Duodenal mucosa (tissue), 2 donors: ENCODE data around the gene MPL.

ENCODE experiments used
- H3K27ac ChIP-seq: one replicate; pipeline ENCODE4 v1.7.0; 2013; ENCODE audit warnings: low read depth, low read length
- H3K27me3 ChIP-seq, 2 donors: one replicate each; pipeline ENCODE4 v1.7.0; 2013; ENCODE audit warnings: low read length in 2 of 2, control low read depth in 1 of 2; ENCODE audit not compliant: insufficient read depth in 2 of 2, control insufficient read depth in 1 of 2
- H3K36me3 ChIP-seq, 2 donors: one replicate each; pipeline ENCODE4 v1.7.0; 2013; ENCODE audit warnings: low read length in 2 of 2, control low read depth in 1 of 2; ENCODE audit not compliant: insufficient read depth in 2 of 2, control insufficient read depth in 1 of 2
- H3K4me1 ChIP-seq, 2 donors: one replicate each; pipeline ENCODE4 v1.7.0; 2013; ENCODE audit warnings: low read length in 2 of 2, control low read depth in 1 of 2; ENCODE audit not compliant: insufficient read depth in 2 of 2, control insufficient read depth in 1 of 2
- H3K4me3 ChIP-seq, 2 donors: one replicate each; pipeline ENCODE4 v1.7.0; 2013; ENCODE audit warnings: low read length in 2 of 2, low read depth in 1 of 2
- H3K9ac ChIP-seq, 2 donors: one replicate each; pipeline ENCODE4 v1.7.0; 2013; ENCODE audit warnings: low read length in 2 of 2, low read depth in 1 of 2
- H3K9me3 ChIP-seq, 2 donors: one replicate each; pipeline ENCODE4 v1.7.0; 2013; ENCODE audit warnings: low read length in 2 of 2, control low read depth in 1 of 2; ENCODE audit not compliant: control insufficient read depth in 1 of 2

Gene MPL

DNA sequence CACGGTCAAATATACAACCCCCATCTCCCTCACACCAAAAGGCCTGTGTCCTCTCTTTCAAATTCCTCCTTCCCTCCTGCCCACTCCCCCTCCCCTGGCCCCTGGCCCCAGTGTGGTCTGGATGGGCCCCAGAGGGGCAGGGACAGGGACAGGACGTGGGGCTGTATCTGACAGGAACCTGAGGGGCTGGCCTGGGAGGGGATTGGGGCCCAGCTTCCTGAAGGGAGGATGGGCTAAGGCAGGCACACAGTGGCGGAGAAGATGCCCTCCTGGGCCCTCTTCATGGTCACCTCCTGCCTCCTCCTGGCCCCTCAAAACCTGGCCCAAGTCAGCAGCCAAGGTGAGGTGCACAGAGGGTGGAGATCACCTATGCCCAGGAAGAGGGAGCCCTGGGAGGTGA lies at the start of gene MPL:
MPL (plus strand) TSS at position 231 of the 400 bp plus-strand sequence; CDS start at position 262, 31 bp downstream.
- Histone ChIP-seq H3K36me3 (no peaks in the 10 kb centered on the region), H3K27ac (no peak within 1 kb of the TSS), H3K9ac (no peak within 1 kb of the TSS), H3K27me3 (no peaks in the 10 kb centered on the region), H3K4me1 (no peaks in the 10 kb centered on the region), H3K9me3 (no peaks in the 10 kb centered on the region), H3K4me3 (no peak within 1 kb of the TSS)

GRCh38 chr1:43288058-43288784 lies 49.4 kb upstream of the MPL start:
- H3K27ac ChIP-seq: no peak overlapping the region
- H3K9ac ChIP-seq: no peak overlapping the region
- H3K4me3 ChIP-seq: no peak overlapping the region
- no peaks in the 10 kb centered on the region for H3K27me3 ChIP-seq
- H3K36me3 ChIP-seq: no peaks in the 10 kb centered on the region
- H3K4me1 ChIP-seq: peaks cover 25 to 36% of the 10 kb centered on the region in 2 donors
- no peaks in the 10 kb centered on the region for H3K9me3 ChIP-seq

GRCh38 chr1:43288785-43289706 lies 48.6 kb upstream of the MPL start:
- no peak overlapping the region for H3K4me3 ChIP-seq
- H3K27ac ChIP-seq: no peak overlapping the region
- H3K36me3 ChIP-seq: no peaks in the 10 kb centered on the region
- no peaks in the 10 kb centered on the region for H3K27me3 ChIP-seq
- peaks cover 28 to 38% of the 10 kb centered on the region in 2 donors for H3K4me1 ChIP-seq
- H3K9ac ChIP-seq: no peak overlapping the region
- no peaks in the 10 kb centered on the region for H3K9me3 ChIP-seq

DNA sequence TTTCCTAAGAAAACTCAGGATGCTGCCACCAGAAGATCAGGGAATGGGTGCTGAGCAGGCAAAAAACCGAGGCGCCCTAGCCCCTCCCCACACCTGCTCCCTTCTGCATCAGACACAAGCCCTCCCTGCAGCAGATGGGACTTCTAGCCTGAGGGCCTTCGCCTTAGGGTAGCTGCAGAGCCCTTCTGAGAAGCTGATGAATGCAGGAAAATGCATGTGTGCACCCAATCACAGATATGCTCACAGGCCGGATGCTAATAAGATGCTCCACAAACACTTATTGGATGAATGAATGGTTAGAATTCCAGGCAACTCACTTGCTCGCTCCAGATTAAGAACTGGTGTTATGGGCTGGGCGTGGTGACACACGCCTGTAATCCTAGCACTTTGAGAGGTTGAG lies 45.4 kb upstream of the MPL start:
- Histone ChIP-seq H3K4me1 (peaks cover 35 to 50% of the 10 kb centered on the region in 2 donors), H3K9me3 (no peaks in the 10 kb centered on the region), H3K27ac (no peak overlapping the region), H3K36me3 (no peaks in the 10 kb centered on the region), H3K9ac (no peak overlapping the region), H3K27me3 (no peaks in the 10 kb centered on the region), H3K4me3 (no peak overlapping the region)

- no peak overlapping the region for H3K9ac ChIP-seq
Observed at GRCh38 chr1:43292679-43293078, 44.9 kb upstream of the MPL start.

DNA sequence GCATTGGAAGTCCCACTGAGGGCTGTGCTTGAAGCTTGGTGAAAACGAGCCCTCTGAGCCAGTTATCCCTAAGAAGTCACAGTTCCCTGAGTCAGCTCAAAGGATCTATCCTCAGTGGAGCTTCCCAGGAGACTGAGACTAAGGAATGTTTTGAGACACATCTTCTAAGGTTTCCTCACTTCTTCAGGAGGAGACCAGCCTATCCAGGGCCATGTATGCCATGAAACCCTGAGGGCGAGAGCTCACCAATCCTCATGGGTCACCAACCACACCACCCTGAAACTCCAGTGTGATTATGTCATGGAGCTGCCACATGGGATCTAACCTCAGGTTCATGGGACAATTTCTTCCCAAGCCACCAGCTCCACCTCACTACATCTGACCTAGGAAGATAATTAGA lies 44.4 kb upstream of the MPL start:
- H3K27me3 ChIP-seq: no peaks in the 10 kb centered on the region
- no peaks in the 10 kb centered on the region for H3K36me3 ChIP-seq
- H3K9me3 ChIP-seq: no peaks in the 10 kb centered on the region
- no peak overlapping the region for H3K27ac ChIP-seq
- peaks cover 35 to 50% of the 10 kb centered on the region in 2 donors for H3K4me1 ChIP-seq
- H3K9ac ChIP-seq: no peak overlapping the region
- no peak overlapping the region for H3K4me3 ChIP-seq

More at GRCh38 chr1:43292679-43293078, 44.9 kb upstream of the MPL start:
- H3K4me3 ChIP-seq: no peak overlapping the region
- no peaks in the 10 kb centered on the region for H3K9me3 ChIP-seq
- peaks cover 35 to 50% of the 10 kb centered on the region in 2 donors for H3K4me1 ChIP-seq
- no peaks in the 10 kb centered on the region for H3K27me3 ChIP-seq
- H3K36me3 ChIP-seq: no peaks in the 10 kb centered on the region
- H3K27ac ChIP-seq: no peak overlapping the region

DNA sequence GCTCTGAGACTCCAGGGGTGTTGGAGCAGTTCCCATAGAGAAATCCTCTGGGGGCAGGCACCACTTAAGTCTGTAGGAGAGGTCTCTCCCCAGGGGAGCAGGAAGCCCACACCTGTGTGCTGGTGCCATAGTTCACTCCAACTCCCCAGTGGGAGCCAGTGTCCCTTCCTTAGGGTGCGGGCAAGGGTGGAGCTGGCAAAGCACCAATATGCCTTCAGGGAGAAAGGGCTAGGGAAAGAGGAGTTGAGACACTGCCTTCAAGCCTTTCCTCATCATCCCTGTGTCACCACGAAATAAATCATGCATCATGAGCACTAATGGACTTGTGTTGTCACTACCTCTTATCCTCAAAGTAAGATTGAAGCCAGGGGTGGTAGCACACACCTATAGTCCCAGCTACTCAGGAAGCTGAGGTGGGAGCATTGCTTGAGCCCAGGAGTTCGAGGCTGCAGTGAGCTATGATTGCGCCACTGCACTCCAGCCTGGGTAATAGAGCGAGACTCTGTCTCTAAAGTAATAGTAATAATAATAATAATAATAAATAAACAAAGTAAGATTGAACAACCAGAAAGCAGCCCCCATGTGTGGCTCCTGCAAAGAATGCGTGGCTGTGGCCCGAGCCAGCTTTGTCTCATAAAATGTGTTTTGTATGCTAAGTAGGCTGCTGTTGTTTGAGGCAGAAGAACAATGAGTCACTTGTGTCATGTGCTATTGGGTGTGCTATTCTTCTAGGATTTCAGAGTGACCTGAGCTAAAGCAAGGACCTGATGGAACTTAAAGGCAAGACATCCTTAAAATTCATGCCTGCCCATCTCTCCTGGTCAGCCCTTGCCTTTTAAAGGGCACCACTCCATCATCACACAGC lies 43.5 kb upstream of the MPL start:
- Histone ChIP-seq H3K9ac (no peak overlapping the region), H3K4me1 (peaks cover 29 to 42% of the 10 kb centered on the region in 2 donors)

GRCh38 chr1:43294761-43295160 lies 42.9 kb upstream of the MPL start:
- H3K4me1 ChIP-seq: peaks cover 28 to 38% of the 10 kb centered on the region in 2 donors

More for the DNA sequence above, 43.5 kb upstream of the MPL start:
- Histone ChIP-seq H3K27me3 (no peaks in the 10 kb centered on the region), H3K27ac (no peak overlapping the region), H3K4me3 (no peak overlapping the region), H3K36me3 (no peaks in the 10 kb centered on the region), H3K9me3 (no peaks in the 10 kb centered on the region)

GRCh38 chr1:43296207-43296606 lies 41.4 kb upstream of the MPL start:
- Histone ChIP-seq H3K4me1 (peaks cover 23 to 29% of the 10 kb centered on the region in 2 donors), H3K36me3 (no peaks in the 10 kb centered on the region)

More at GRCh38 chr1:43294761-43295160, 42.9 kb upstream of the MPL start:
- no peak overlapping the region for H3K4me3 ChIP-seq
- H3K9ac ChIP-seq: no peak overlapping the region
- H3K27ac ChIP-seq: no peak overlapping the region
- no peaks in the 10 kb centered on the region for H3K36me3 ChIP-seq
- H3K27me3 ChIP-seq: no peaks in the 10 kb centered on the region
- no peaks in the 10 kb centered on the region for H3K9me3 ChIP-seq

More at GRCh38 chr1:43296207-43296606, 41.4 kb upstream of the MPL start:
- no peaks in the 10 kb centered on the region for H3K9me3 ChIP-seq
- H3K4me3 ChIP-seq: no peak overlapping the region
- no peak overlapping the region for H3K27ac ChIP-seq
- no peak overlapping the region for H3K9ac ChIP-seq
- H3K27me3 ChIP-seq: no peaks in the 10 kb centered on the region
